Cardiac fibroblast (primary cell): ENCODE results near the gene RGPD8.

Experiments
- DNase-seq, 2 donors: peaks; one replicate each; pipeline versions ENCODE4 v3.0.0 to v3.0.0-alpha.2; 2010; ENCODE audit warnings: low read depth in 2 of 2
- H3K4me3 ChIP-seq, 2 donors: replicated peaks in 1 of 2; 1 replicate in 1 of 2; 2 replicates in 1 of 2; pipeline ENCODE4 v1.5.1; 2011; ENCODE audit warnings: low read depth in 2 of 2, low read length in 2 of 2, mild to moderate bottlenecking in 2 of 2, moderate library complexity in 1 of 2
- TF ChIP-seq, protein P1 (sequence below): IDR thresholded peaks from one replicate; pipeline ENCODE4 v1.5.1; 2011; ENCODE audit warnings: low read depth, mild to moderate bottlenecking, low read length, inconsistent platforms

RGPD8 gene

DNA sequence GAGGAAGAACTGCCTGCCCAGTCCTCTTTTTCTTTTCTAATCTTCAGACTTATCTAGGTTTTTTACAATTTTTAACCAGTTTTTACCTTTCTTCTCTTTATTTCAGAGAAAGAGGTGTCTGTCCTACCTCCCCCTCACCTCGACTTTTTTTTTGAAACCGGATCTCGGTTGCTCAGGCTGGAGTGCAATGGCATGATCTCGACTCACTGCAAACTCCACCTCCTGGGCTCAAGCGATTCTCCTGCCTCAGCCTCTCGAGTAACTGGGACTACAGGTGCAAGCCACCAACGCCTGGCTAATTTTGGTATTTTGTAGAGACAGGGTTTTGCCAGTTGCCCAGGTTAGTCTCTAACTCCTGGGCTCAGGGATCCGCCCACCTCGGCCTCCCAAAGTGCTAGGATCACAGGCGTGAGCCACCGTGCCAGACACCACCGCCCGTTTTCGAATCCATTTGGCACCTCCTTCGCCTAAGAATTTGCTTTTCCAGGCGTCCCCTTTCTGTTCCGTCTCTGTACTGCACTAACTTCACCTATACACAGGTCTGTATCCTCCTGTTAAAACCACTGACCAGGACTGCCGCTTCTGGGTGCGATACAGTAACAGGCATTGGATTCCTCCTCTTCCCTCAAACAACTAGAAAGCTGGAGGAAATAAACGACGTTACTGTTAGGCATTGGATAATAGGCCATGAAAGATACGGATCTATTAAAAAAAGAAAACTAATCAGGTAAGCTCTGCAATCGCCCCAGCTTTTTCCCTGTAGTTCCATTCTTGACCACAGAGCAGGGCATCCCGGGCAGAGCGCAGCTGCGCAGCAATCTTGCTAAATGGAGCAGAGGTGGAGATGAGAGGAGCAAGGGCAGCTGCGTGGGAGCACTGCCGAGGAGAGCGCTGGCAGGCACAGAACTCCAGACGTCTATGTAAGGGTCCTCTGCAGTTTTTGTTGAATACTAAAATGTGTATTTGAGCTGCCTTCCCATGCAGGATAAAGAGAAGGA lies 88.1 kb downstream of the RGPD8 start:
- H3K4me3 ChIP-seq = no peak overlapping the region
- TF ChIP-seq, protein P1, sequence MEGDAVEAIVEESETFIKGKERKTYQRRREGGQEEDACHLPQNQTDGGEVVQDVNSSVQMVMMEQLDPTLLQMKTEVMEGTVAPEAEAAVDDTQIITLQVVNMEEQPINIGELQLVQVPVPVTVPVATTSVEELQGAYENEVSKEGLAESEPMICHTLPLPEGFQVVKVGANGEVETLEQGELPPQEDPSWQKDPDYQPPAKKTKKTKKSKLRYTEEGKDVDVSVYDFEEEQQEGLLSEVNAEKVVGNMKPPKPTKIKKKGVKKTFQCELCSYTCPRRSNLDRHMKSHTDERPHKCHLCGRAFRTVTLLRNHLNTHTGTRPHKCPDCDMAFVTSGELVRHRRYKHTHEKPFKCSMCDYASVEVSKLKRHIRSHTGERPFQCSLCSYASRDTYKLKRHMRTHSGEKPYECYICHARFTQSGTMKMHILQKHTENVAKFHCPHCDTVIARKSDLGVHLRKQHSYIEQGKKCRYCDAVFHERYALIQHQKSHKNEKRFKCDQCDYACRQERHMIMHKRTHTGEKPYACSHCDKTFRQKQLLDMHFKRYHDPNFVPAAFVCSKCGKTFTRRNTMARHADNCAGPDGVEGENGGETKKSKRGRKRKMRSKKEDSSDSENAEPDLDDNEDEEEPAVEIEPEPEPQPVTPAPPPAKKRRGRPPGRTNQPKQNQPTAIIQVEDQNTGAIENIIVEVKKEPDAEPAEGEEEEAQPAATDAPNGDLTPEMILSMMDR = no peak
- DNase-seq = no peak

DNA sequence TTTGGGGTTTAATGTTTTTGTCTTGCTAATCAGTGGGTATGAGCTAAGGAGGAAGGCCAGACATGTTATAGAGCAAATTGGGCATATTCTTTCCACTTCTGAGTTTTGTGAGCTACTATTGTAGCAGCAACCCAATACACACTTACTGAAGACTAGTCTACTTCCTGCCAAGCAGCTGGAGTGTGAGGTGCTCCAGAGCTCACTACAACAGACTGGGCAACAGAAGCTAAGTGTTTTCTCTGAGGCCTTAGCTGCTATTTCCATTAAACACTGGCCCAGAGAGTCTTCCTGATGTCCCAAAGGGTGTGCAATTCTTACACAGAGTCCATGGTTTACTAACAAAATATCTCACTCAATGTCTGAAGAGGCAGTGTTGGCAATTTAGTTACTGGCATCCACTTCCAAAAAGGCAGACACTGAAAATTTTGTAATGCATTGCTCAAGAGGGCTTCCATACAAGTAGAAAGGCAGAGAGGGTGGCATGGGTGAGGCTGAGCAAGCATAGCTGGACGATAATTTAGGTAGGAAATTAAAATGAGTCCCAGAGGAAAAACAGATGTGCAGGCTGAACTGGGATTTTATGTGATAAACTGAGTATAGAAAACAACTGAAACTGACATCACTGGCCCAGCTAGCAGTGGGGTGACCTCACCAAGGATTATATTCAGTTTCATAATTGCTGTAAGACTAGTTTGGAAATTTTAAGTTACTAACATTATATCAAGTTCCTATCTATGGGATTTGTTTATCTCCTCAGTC lies 89.4 kb downstream of the RGPD8 start:
- no peak overlapping the region for H3K4me3 ChIP-seq
- TF ChIP-seq, protein P1 = no peak
- peak in 1 of 2 donors; percentile 19 for DNase-seq

DNA sequence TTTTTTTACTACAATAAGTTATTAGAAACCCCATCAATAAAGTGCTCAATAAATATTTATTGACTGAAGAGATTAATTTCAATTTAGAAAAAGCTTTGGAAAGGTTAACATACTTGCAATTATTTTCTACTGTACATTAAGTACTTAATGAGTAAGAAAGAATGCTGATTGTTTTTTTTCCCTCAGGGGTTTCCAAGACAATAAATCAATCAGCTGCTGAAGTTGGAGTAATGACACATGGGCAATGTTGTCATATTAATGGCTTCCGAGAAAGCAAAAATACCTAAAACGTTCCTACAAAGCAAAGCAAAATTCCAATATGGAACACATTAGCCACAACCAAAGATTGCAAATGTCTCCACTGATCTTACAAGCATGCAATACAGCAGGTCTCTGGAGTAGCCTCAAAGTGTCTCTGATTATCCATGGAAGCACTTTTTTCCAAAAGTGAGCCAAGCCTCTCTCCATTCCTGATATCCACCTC lies 91.3 kb downstream of the RGPD8 start:
- H3K4me3 ChIP-seq = no peak overlapping the region
- no peak for DNase-seq
- TF ChIP-seq, protein P1 = no peak

DNA sequence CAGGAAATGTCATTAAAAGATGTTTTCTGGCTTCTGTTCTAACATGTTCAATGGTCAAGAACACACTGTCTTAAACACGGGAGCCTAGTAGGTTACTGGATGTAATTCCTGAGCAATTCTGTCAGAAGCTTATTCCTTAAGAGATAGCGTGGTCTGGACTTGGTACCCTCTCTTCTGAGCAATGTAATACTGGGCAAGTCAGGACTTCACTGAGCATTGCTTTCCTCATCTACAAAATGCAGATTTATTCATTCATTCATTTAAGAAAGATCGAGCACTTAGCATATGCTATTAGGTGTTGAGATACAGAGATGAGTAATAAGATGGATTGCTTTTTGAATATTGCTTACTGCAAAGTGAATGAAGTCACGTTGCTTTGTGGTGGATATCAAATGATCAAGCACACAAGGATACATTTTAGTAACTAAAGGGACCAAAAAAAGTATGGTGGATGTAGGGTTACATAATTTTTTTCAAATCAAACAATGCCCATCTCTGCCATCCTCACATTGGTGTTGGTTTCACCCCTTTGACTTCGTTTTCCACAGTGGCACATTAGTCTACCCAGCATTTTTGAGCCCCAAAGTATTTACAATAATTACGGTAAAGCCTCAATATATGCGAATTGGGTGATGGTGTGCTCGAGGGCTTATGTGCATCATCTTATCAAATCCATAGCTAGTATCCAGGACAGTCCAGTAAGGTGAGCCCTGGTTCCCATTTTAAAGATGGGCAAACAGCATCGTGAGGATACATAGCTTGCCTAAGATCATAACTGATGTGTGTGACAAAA lies 92.8 kb downstream of the RGPD8 start:
- DNase-seq = no peak
- TF ChIP-seq, protein P1 = no peak
- H3K4me3 ChIP-seq = no peak overlapping the region

DNA sequence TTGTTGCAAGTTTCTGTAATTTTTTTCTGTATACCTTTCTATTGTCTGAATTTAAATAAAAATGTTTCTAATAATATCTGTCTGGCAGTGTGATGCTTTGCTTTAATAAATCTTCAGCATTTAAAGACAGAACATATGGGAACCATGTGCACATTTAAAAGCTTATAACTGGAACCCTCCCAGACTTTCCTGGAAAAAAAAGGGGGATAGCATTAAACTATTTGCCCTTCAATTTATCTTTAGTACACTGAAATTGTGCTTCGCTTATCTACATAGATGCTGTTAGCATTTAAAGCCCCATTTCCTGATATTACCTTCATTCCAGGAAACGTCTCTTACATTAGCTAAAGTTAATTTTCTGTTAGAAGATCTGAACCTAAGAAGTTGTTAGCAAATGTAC lies 93.5 kb downstream of the RGPD8 start:
- TF ChIP-seq, protein P1 = no peak
- DNase-seq = no peak
- H3K4me3 ChIP-seq = no peak overlapping the region

DNA sequence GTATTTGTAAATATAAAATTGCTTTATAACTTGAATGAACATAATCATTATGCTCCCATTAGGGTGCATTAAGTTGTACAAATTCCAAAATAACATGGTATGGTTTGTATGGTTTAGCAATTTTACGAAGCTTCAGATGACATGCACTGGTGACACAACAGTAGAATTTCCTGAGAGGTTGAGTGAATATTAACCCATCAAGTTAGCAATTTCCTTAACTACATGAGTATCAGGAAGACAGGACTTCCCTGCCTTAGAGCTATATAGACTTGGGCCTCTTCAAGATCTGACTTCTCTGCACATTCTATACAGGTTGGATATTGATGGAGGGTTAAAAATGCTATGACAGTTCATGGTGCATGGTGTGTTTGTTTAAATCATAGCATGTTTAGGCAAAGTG lies 97.8 kb downstream of the RGPD8 start:
- DNase-seq = no peak
- TF ChIP-seq, protein P1 = no peak
- H3K4me3 ChIP-seq = no peak overlapping the region
